PC-3 (cell line): Measurements from ENCODE around the gene GAL3ST3. TPM values are rescaled to one million over a fixed set of nuclear protein-coding genes. Genes with fewer than 3 reads are reported as not detected.

Experiments used
- ATAC-seq: fragments of 200-7000 bp; cut with Tn5 transposase; 2 replicates; pipeline ENCODE4 v1.9.1; 2020; ENCODE audit warnings: mild to moderate bottlenecking, moderate library complexity
- BruUV-seq: library from RNA; stranded (reverse); fragments of 400-500 nt; replicated peaks from 2 replicates; lab custom pipeline; 2021; lab: Mats Ljungman, UMichigan
- CTCF ChIA-PET: fragments of 300-600 bp; sonication (Branson Sonifier 250); formaldehyde crosslinking; loops from one replicate; lab custom pipeline; 2022; ENCODE audit warnings: antibody characterized with exemption; lab: Charles Lee
- POLR2A ChIA-PET: fragments of 300-600 bp; sonication (Branson Sonifier 250); formaldehyde crosslinking; loops from one replicate; lab custom pipeline; 2022; ENCODE audit warnings: antibody characterized with exemption; ENCODE audit not compliant: unreplicated experiment; lab: Charles Lee
- DNase-seq: peaks from one replicate; pipeline ENCODE4 v3.0.0-alpha.2; 2015
- H2AFZ ChIP-seq: fragments of 300-600 bp; sonication (generic); 2 replicates; pipeline ENCODE4 v1.6.0; 2016; ENCODE audit warnings: antibody characterized with exemption, low read length
- H3F3A ChIP-seq: fragments of 300-600 bp; sonication (generic); one replicate; pipeline ENCODE4 v1.6.0; 2017; ENCODE audit warnings: antibody characterized with exemption, low read length, control low read depth, mild to moderate bottlenecking; ENCODE audit not compliant: unreplicated experiment
- H3K27ac ChIP-seq: fragments of 300-600 bp; sonication (generic); 2 replicates; pipeline ENCODE4 v1.5.1; 2016; ENCODE audit warnings: mild to moderate bottlenecking, low read length
- H3K27me3 ChIP-seq: fragments of 300-600 bp; sonication (generic); 2 replicates; pipeline ENCODE4 v1.6.1; 2016; ENCODE audit warnings: low read length, mixed read lengths
- H3K36me3 ChIP-seq: fragments of 300-600 bp; sonication (generic); 2 replicates; pipeline ENCODE4 v1.6.1; 2016; ENCODE audit warnings: low read depth, mixed run types, low read length, mixed read lengths
- H3K4me1 ChIP-seq: fragments of 300-600 bp; sonication (generic); 2 replicates; pipeline ENCODE4 v1.5.1; 2016; ENCODE audit warnings: low read length; ENCODE audit not compliant: insufficient read depth
- H3K4me2 ChIP-seq: fragments of 300-600 bp; sonication (generic); 2 replicates; pipeline ENCODE4 v1.6.0; 2016; ENCODE audit warnings: low read length
- H3K4me3 ChIP-seq: fragments of 300-600 bp; sonication (generic); 2 replicates; pipeline ENCODE4 v1.5.1; 2016; ENCODE audit warnings: mild to moderate bottlenecking, low read length, mixed read lengths
- H3K79me2 ChIP-seq: fragments of 300-600 bp; sonication (generic); 2 replicates; pipeline ENCODE4 v1.6.1; 2017; ENCODE audit warnings: low read length, mixed read lengths
- H3K9ac ChIP-seq: fragments of 300-600 bp; sonication (generic); 2 replicates; pipeline ENCODE4 v1.6.0; 2016; ENCODE audit warnings: mild to moderate bottlenecking, low read length
- H3K9me2 ChIP-seq: fragments of 300-600 bp; sonication (generic); replicated peaks from 2 replicates; pipeline ENCODE4 v1.6.1; 2016; ENCODE audit warnings: mixed run types, low read length, mixed read lengths
- H3K9me3 ChIP-seq: fragments of 300-600 bp; sonication (generic); 2 replicates; pipeline ENCODE4 v1.6.1; 2016; ENCODE audit warnings: low read length, mixed read lengths
- H4K20me1 ChIP-seq: fragments of 300-600 bp; sonication (generic); 2 replicates; pipeline ENCODE4 v1.6.1; 2016; ENCODE audit warnings: low read length, mixed read lengths
- CTCF ChIP-seq: fragments of 300-600 bp; sonication (generic); conservative IDR thresholded peaks from 2 replicates; pipeline ENCODE4 v1.5.1; 2017; ENCODE audit warnings: antibody characterized with exemption, low read depth, mild to moderate bottlenecking, low read length
- EZH2 ChIP-seq: fragments of 300-600 bp; sonication (generic); IDR thresholded peaks from one replicate; pipeline ENCODE4 v1.6.1; 2017; ENCODE audit warnings: antibody characterized with exemption, mild to moderate bottlenecking, low read length; ENCODE audit not compliant: unreplicated experiment
- EZH2phosphoT487 ChIP-seq: fragments of 300-600 bp; sonication (generic); IDR thresholded peaks from 2 replicates; pipeline ENCODE4 v1.6.1; 2018; ENCODE audit warnings: mild to moderate bottlenecking, antibody characterized with exemption, low read length, borderline replicate concordance
- intact Hi-C: fragments of 100-400 bp; cut with micrococcal nuclease; formaldehyde crosslinking; loops from 2 replicates; pipeline ENCODE4 v1.9.0; 2023
- total RNA-seq: library from RNA; depleted of rRNA; stranded (reverse); fragments of >200 nt; gene quantifications from 2 replicates; pipeline ENCODE4 v1.2.3, GENCODE V29; 2014

The GAL3ST3 gene
- total RNA-seq, 1 experiment from 2014 or later: not detected

GRCh38 chr11:66068923-66069714 is 20.2 kb upstream of the GAL3ST3 start:
- intact Hi-C loops: no loop called here

GRCh38 chr11:66068154-66068821 is 19.3 kb upstream of the GAL3ST3 start:
- POLR2A ChIA-PET: no interaction called here
- Histone ChIP-seq H3K36me3 (peaks cover 56% of the 10 kb centered on the region), H3K27me3 (no peaks in the 10 kb centered on the region), H3K4me3 (no peak overlapping the region), H3F3A (peaks cover 11% of the 10 kb centered on the region), H3K4me1 (peaks cover 25% of the 10 kb centered on the region), H3K9ac (no peak overlapping the region), H4K20me1 (no peaks in the 10 kb centered on the region), H3K4me2 (no peak overlapping the region), H3K27ac (no peak overlapping the region), H2AFZ (no peak overlapping the region), H3K9me3 (no peaks in the 10 kb centered on the region), H3K79me2 (peaks cover 38% of the 10 kb centered on the region), H3K9me2 (no peaks in the 10 kb centered on the region)
- TF ChIP-seq EZH2 (no peak), CTCF (peak; percentile 98)
- CTCF ChIA-PET: interaction anchor here (0.6 to 0.9 kb wide), 6 partner anchors 9 to 120 kb away, joined by 3 to 12 read pairs (median 4); no protein-coding TSS in a partner anchor
- BruUV-seq: TSS peak; percentile 8
- DNase-seq: peak; percentile 80
- peak; percentile 23 for ATAC-seq
- intact Hi-C loops: no loop called here

More at GRCh38 chr11:66068923-66069714, 20.2 kb upstream of the GAL3ST3 start:
- peak; percentile 6 for ATAC-seq
- Histone ChIP-seq H4K20me1 (no peaks in the 10 kb centered on the region), H3K4me1 (peaks cover 25% of the 10 kb centered on the region), H3K36me3 (peaks cover 48% of the 10 kb centered on the region), H3F3A (peaks cover 11% of the 10 kb centered on the region), H3K9ac (peak overlapping the region; percentile 35; the same call in 1 of the 2 replicates), H3K9me2 (no peaks in the 10 kb centered on the region), H3K27me3 (no peaks in the 10 kb centered on the region), H3K27ac (no peak overlapping the region), H3K4me2 (peak overlapping the region; percentile 86), H3K79me2 (peaks cover 38% of the 10 kb centered on the region), H2AFZ (no peak overlapping the region), H3K9me3 (no peaks in the 10 kb centered on the region), H3K4me3 (peak overlapping the region; percentile 69)
- TSS peak; percentile 67 for BruUV-seq
- peak; percentile 31 for DNase-seq
- ChIA-PET CTCF (interaction anchor here (0.6 kb wide), 1 partner anchor 13 kb away, joined by 4 read pairs; no protein-coding TSS in a partner anchor), POLR2A (interaction anchor here (0.6 kb wide), 1 partner anchor 12 kb away, joined by 27 read pairs; no protein-coding TSS in a partner anchor)
- TF ChIP-seq EZH2phosphoT487 (no peak), CTCF (peak; percentile 41), EZH2 (no peak)
